MM.1S (cell line): ENCODE measurements around the gene SNTG2.

Experiments
- EZH2phosphoT487 ChIP-seq: fragments of 300-600 bp; sonication (generic); IDR thresholded peaks from 2 replicates; pipeline ENCODE4 v1.6.1; 2018; ENCODE audit warnings: antibody characterized with exemption, low read length
- TF ChIP-seq, protein P1 (sequence below): fragments of 300-600 bp; sonication (generic); IDR thresholded peaks from 2 replicates; pipeline ENCODE4 v1.5.1; 2016; ENCODE audit warnings: antibody characterized with exemption, low read length, mixed read lengths

DNA sequence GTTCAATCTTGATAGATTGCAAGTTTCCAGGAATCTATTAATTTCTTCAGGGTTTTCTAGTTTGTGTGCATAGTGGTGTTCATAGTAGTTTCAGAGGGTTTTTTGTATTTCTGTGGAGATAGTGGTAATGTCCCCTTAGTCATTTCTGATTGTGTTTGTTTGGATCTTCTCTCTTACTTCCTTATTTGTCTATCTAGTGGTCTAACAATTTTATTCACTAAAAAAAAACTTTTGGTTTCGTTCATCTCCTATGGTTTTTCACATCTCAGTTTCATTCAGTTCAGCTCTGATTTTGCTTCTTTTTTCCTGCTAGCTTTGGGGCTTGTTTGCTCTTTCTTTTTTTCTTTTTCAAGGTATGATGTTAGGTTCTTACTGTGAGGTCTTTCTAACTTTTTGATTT is 94.5 kb downstream of the SNTG2 start:
- TF ChIP-seq, protein P1, sequence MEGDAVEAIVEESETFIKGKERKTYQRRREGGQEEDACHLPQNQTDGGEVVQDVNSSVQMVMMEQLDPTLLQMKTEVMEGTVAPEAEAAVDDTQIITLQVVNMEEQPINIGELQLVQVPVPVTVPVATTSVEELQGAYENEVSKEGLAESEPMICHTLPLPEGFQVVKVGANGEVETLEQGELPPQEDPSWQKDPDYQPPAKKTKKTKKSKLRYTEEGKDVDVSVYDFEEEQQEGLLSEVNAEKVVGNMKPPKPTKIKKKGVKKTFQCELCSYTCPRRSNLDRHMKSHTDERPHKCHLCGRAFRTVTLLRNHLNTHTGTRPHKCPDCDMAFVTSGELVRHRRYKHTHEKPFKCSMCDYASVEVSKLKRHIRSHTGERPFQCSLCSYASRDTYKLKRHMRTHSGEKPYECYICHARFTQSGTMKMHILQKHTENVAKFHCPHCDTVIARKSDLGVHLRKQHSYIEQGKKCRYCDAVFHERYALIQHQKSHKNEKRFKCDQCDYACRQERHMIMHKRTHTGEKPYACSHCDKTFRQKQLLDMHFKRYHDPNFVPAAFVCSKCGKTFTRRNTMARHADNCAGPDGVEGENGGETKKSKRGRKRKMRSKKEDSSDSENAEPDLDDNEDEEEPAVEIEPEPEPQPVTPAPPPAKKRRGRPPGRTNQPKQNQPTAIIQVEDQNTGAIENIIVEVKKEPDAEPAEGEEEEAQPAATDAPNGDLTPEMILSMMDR, result no peak
- no peak for TF ChIP-seq EZH2phosphoT487
